ENCODE data around the gene CNNM4. TPM values are rescaled to one million over a fixed set of nuclear protein-coding genes. Genes with fewer than 3 reads are reported as not detected.

The CNNM4 gene
- polyA plus RNA-seq, 1 donor from 2014 or later, result 7.5 TPM

DNA sequence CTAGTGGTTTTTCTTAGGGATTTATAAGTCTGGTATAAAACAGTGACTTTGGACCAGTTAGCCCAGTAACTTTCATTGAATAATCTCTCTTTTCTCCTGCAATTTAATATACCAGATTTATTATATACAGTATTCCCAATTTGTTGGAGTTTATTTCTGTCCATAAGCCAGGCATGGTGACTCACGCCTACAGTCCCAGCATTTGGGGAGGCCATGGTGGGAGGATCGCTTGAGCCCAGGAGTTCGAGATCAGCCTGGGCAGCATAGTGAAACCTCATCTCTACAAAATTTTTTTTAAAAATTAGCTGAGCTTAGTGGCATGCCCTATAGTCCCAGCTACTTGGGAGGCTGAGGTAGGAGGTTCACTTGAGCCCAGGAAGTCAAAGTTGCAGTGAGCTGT is 26.7 kb downstream of the CNNM4 start:
- H3K9me2 ChIP-seq (ENCODE audit: insufficient read depth, low read length), result no peaks in the 10 kb centered on the region
- H3K79me2 ChIP-seq (replicated peaks; ENCODE audit: insufficient read depth, low read length), result no peaks in the 10 kb centered on the region
- TF ChIP-seq EZH2 (IDR thresholded peaks at IDR 0.05; ENCODE audit: borderline replicate concordance, insufficient read depth, low read length, poor library complexity, severe bottlenecking) (no peak), POLR2AphosphoS5 (IDR thresholded peaks at IDR 0.05) (no peak), MXI1 (conservative IDR thresholded peaks at IDR 0.05; ENCODE audit: poor library complexity, severe bottlenecking) (no peak), EP300 (conservative IDR thresholded peaks at IDR 0.05; ENCODE audit: poor library complexity, severe bottlenecking) (no peak)
- no peaks in the 10 kb centered on the region for H3K27me3 ChIP-seq (ENCODE audit: insufficient read depth, low read depth, low read length)
- no peaks in the 10 kb centered on the region for H3K36me3 ChIP-seq (ENCODE audit: insufficient read depth, low read length)
- H2AFZ ChIP-seq (ENCODE audit: low read depth, low read length), result no peak overlapping the region
- no peaks in the 10 kb centered on the region for H3K9me3 ChIP-seq (ENCODE audit: low read length)
- H3F3A ChIP-seq (ENCODE audit: insufficient read depth, low read length, poor library complexity, severe bottlenecking), result no peaks in the 10 kb centered on the region
- H3K4me2 ChIP-seq (ENCODE audit: low read length), result no peak overlapping the region
- no peak overlapping the region for H3K27ac ChIP-seq (ENCODE audit: low read length)
- H3K9ac ChIP-seq (ENCODE audit: low read length), result no peak overlapping the region
- no peak overlapping the region for H3K4me3 ChIP-seq (ENCODE audit: low read length)
- H4K20me1 ChIP-seq (ENCODE audit: insufficient read depth), result no peaks in the 10 kb centered on the region

DNA sequence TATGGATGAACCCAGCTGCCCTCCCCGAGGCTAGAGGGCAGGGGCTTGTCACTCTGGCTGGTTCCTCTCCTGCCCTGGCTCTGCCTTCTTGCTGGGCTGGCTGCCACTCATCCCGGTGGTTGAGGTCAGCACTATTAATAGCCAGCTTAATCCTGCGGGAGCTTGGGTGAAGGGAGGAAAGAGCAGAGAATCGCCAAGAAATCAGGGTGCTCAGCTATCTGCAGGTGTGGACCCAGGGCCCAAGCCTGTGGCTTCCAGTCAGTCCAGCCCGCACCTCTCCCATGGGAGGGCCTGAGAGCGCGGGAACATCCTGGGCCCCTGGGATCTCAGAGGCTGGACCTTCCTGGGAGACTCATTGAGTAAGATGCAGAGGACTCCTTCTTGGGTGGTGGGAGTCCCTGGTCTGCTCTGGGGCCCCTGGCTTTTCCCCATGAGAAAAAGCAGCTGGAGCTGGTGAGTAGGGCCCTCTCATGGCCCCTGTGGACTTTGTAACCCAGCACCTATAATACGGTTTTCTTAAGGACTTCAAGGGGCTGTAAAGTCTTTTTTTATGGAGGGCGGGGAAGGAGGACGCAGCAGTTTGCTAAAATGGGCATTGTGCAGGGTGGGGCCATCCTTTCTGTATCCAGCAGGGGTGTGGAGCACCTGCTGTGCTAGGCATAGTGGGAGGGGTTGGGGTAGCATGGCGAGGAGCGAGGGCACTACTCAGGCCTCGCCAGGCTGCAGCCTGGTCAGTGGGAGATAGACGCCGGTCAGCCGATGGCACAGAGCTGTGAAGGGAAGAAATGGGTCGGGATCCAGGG is 27.9 kb downstream of the CNNM4 start:
- Histone ChIP-seq H2AFZ (ENCODE audit: low read depth, low read length) (no peak overlapping the region), H4K20me1 (ENCODE audit: insufficient read depth) (no peaks in the 10 kb centered on the region), H3F3A (ENCODE audit: insufficient read depth, low read length, poor library complexity, severe bottlenecking) (no peaks in the 10 kb centered on the region), H3K79me2 (replicated peaks; ENCODE audit: insufficient read depth, low read length) (no peaks in the 10 kb centered on the region), H3K4me2 (ENCODE audit: low read length) (no peak overlapping the region), H3K27ac (ENCODE audit: low read length) (no peak overlapping the region), H3K36me3 (ENCODE audit: insufficient read depth, low read length) (no peaks in the 10 kb centered on the region), H3K9me3 (ENCODE audit: low read length) (no peaks in the 10 kb centered on the region), H3K27me3 (ENCODE audit: insufficient read depth, low read depth, low read length) (no peaks in the 10 kb centered on the region), H3K9me2 (ENCODE audit: insufficient read depth, low read length) (no peaks in the 10 kb centered on the region), H3K4me3 (ENCODE audit: low read length) (no peak overlapping the region), H3K9ac (ENCODE audit: low read length) (no peak overlapping the region)
- TF ChIP-seq SMC3 (conservative IDR thresholded peaks at IDR 0.05; ENCODE audit: poor library complexity) (no peak), MXI1 (conservative IDR thresholded peaks at IDR 0.05; ENCODE audit: poor library complexity, severe bottlenecking) (no peak), EP300 (conservative IDR thresholded peaks at IDR 0.05; ENCODE audit: poor library complexity, severe bottlenecking) (no peak), CTCF (IDR thresholded peaks at IDR 0.05; ENCODE audit: poor library complexity, severe bottlenecking) (no peak), EZH2 (IDR thresholded peaks at IDR 0.05; ENCODE audit: borderline replicate concordance, insufficient read depth, low read length, poor library complexity, severe bottlenecking) (no peak), RAD21 (conservative IDR thresholded peaks at IDR 0.05) (no peak), TAF1 (IDR thresholded peaks at IDR 0.05; ENCODE audit: low read depth) (no peak), POLR2AphosphoS5 (IDR thresholded peaks at IDR 0.05) (no peak)
- TF ChIP-seq, protein P1, sequence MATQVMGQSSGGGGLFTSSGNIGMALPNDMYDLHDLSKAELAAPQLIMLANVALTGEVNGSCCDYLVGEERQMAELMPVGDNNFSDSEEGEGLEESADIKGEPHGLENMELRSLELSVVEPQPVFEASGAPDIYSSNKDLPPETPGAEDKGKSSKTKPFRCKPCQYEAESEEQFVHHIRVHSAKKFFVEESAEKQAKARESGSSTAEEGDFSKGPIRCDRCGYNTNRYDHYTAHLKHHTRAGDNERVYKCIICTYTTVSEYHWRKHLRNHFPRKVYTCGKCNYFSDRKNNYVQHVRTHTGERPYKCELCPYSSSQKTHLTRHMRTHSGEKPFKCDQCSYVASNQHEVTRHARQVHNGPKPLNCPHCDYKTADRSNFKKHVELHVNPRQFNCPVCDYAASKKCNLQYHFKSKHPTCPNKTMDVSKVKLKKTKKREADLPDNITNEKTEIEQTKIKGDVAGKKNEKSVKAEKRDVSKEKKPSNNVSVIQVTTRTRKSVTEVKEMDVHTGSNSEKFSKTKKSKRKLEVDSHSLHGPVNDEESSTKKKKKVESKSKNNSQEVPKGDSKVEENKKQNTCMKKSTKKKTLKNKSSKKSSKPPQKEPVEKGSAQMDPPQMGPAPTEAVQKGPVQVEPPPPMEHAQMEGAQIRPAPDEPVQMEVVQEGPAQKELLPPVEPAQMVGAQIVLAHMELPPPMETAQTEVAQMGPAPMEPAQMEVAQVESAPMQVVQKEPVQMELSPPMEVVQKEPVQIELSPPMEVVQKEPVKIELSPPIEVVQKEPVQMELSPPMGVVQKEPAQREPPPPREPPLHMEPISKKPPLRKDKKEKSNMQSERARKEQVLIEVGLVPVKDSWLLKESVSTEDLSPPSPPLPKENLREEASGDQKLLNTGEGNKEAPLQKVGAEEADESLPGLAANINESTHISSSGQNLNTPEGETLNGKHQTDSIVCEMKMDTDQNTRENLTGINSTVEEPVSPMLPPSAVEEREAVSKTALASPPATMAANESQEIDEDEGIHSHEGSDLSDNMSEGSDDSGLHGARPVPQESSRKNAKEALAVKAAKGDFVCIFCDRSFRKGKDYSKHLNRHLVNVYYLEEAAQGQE (IDR thresholded peaks at IDR 0.05; ENCODE audit: borderline replicate concordance), result no peak
